Ascending aorta (tissue), 2 donors: ENCODE results near the gene TBL1XR1. TPM values are rescaled to one million over a fixed set of nuclear protein-coding genes. Genes with fewer than 3 reads are reported as not detected.

Source experiments
- DNase-seq, 2 donors: peaks; one replicate each; pipeline ENCODE4 v3.0.0-alpha.2; 2019; ENCODE audit warnings: low spot score in 2 of 2
- H3K27ac ChIP-seq, 2 donors: fragments of 200-600 bp; sonication (generic); one replicate each; pipeline ENCODE4 v1.5.1; 2016 to 2017; ENCODE audit warnings: mild to moderate bottlenecking in 1 of 2
- H3K27me3 ChIP-seq: fragments of 200-600 bp; sonication (generic); one replicate; pipeline ENCODE4 v1.5.1; 2017
- H3K36me3 ChIP-seq, 2 donors: fragments of 200-600 bp; sonication (generic); one replicate each; pipeline ENCODE4 v1.5.1; 2016
- H3K4me1 ChIP-seq, 2 donors: fragments of 200-600 bp; sonication (generic); one replicate each; pipeline ENCODE4 v1.5.1; 2016 to 2017; ENCODE audit warnings: mild to moderate bottlenecking in 1 of 2
- H3K4me3 ChIP-seq, 2 donors: fragments of 200-600 bp; sonication (generic); one replicate each; pipeline ENCODE4 v1.5.1; 2016 to 2017; ENCODE audit warnings: mild to moderate bottlenecking in 1 of 2
- H3K9me3 ChIP-seq, 2 donors: fragments of 200-600 bp; sonication (generic); one replicate each; pipeline ENCODE4 v1.5.1; 2016
- intact Hi-C: fragments of 100-400 bp; cut with DNase I; formaldehyde crosslinking; loops from one replicate; pipeline ENCODE4 v1.15.1; 2023
- total RNA-seq: library from RNA; depleted of rRNA; stranded (reverse); fragments of >200 nt; gene quantifications from one replicate; pipeline ENCODE4 v1.1.0, GENCODE V29; 2016
- TF ChIP-seq, protein P1 (sequence below), 3 experiments: fragments of 200-600 bp in 2 of 3; fragments of 450-650 bp in 1 of 3; sonication (generic) in 2 of 3; IDR thresholded peaks; one replicate each; pipeline ENCODE4 v1.5.1; 2016 to 2019; ENCODE audit warnings: antibody characterized with exemption in 3 of 3, mild to moderate bottlenecking in 1 of 3, moderate library complexity in 1 of 3

TBL1XR1 gene
- total RNA-seq, 1 donor from 2014 or later, result 52.0 TPM

DNA sequence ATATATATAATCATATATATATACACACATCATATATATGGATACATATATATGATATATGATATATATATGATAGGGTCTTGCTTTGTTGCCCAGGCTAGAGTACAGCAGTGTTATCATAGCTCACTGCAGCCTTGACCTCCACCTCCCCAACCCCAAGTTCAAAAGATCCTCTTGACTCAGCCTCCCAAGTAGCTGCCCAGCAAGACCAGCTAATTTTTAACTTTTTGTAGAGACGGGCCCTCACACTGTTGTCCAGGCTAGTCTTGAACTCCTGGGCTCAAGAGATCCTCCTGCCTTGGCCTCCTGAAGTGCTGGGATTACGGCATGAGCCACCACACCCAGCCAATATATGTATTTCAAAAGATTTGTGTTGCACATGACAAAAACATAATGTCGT lies 83.0 kb downstream of the TBL1XR1 start:
- TF ChIP-seq, protein P1, sequence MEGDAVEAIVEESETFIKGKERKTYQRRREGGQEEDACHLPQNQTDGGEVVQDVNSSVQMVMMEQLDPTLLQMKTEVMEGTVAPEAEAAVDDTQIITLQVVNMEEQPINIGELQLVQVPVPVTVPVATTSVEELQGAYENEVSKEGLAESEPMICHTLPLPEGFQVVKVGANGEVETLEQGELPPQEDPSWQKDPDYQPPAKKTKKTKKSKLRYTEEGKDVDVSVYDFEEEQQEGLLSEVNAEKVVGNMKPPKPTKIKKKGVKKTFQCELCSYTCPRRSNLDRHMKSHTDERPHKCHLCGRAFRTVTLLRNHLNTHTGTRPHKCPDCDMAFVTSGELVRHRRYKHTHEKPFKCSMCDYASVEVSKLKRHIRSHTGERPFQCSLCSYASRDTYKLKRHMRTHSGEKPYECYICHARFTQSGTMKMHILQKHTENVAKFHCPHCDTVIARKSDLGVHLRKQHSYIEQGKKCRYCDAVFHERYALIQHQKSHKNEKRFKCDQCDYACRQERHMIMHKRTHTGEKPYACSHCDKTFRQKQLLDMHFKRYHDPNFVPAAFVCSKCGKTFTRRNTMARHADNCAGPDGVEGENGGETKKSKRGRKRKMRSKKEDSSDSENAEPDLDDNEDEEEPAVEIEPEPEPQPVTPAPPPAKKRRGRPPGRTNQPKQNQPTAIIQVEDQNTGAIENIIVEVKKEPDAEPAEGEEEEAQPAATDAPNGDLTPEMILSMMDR (IDR thresholded peaks at IDR 0.05), result no peak
- H3K4me1 ChIP-seq, result peaks cover 0 to 39% of the 10 kb centered on the region in 2 donors
- H3K4me3 ChIP-seq, result no peak overlapping the region
- no peaks in the 10 kb centered on the region for H3K27me3 ChIP-seq
- H3K36me3 ChIP-seq, result no peaks in the 10 kb centered on the region
- DNase-seq, result no peak
- intact Hi-C loops, result no loop called here
- H3K9me3 ChIP-seq, result no peaks in the 10 kb centered on the region
- H3K27ac ChIP-seq, result no peak overlapping the region

DNA sequence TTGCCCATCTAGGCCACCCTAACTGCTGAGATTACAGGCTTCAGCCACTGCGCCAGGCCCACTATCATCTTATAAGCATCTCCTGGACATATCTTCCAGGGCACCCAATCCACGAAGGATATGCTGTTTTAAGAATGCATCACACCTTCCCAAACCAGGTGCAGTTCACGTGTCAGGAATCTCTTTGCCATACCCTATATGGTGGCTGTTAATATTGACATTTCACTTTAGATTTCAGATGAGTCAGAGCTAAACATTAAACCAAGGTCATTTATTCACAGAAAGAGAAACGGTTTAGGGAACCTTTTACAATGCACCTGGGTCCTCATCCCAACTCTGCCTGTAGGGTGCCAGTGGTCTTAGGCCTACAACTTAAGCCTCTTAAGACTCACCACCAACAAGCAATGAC lies 85.7 kb downstream of the TBL1XR1 start:
- intact Hi-C loops, result no loop called here
- no peaks in the 10 kb centered on the region for H3K27me3 ChIP-seq
- no peak for DNase-seq
- H3K27ac ChIP-seq, result no peak overlapping the region
- H3K4me3 ChIP-seq, result no peak overlapping the region
- no peaks in the 10 kb centered on the region for H3K36me3 ChIP-seq
- TF ChIP-seq, protein P1 (IDR thresholded peaks at IDR 0.05), result no peak
- H3K4me1 ChIP-seq, result peaks cover 0 to 24% of the 10 kb centered on the region in 2 donors
- H3K9me3 ChIP-seq, result no peaks in the 10 kb centered on the region

DNA sequence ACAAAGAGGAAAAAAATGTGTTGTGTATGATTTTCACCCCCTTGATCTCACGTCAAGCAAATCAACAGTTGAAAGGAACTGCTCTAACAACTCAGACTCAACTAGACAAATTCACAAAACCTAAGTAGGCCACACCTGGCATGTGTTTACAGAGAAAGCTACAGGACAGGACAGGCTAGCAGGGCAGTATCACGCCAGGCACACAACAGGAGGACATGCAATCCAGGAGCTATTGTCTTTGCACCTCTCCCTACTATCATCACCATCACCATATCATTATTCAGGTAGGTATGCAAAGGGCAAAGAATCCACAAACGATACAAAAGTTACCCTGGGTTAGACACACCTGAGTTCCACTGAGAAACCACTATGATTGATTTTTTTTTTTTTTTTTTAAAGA lies 86.4 kb downstream of the TBL1XR1 start:
- no peaks in the 10 kb centered on the region for H3K27me3 ChIP-seq
- DNase-seq, result no peak
- no peaks in the 10 kb centered on the region for H3K9me3 ChIP-seq
- H3K27ac ChIP-seq, result no peak overlapping the region
- H3K4me1 ChIP-seq, result peaks cover 0 to 17% of the 10 kb centered on the region in 2 donors
- intact Hi-C loops, result no loop called here
- TF ChIP-seq, protein P1 (IDR thresholded peaks at IDR 0.05), result no peak
- no peaks in the 10 kb centered on the region for H3K36me3 ChIP-seq
- no peak overlapping the region for H3K4me3 ChIP-seq

DNA sequence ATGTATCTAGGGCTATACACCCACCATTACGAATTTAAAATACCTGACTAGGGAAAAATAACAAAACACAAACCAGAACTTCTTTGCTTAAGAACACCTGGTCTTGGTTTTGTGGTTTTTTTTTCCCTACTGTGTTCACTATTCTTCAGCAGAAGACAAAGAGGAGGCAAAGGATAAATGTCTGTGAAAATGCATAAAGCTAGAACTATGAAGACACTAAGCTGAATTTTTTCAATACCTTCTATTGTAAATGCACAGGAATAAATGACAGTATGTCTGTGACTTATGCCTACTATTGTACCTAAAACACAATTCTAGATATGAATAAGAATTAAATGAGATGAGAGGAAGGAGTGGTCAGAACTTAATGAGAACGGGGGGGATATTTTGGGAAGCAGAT lies 86.9 kb downstream of the TBL1XR1 start:
- Histone ChIP-seq H3K4me3 (no peak overlapping the region), H3K4me1 (peaks cover 0 to 15% of the 10 kb centered on the region in 2 donors), H3K9me3 (no peaks in the 10 kb centered on the region), H3K27ac (no peak overlapping the region), H3K27me3 (no peaks in the 10 kb centered on the region), H3K36me3 (no peaks in the 10 kb centered on the region)
- TF ChIP-seq, protein P1 (IDR thresholded peaks at IDR 0.05), result no peak
- DNase-seq, result no peak
- intact Hi-C loops, result no loop called here

DNA sequence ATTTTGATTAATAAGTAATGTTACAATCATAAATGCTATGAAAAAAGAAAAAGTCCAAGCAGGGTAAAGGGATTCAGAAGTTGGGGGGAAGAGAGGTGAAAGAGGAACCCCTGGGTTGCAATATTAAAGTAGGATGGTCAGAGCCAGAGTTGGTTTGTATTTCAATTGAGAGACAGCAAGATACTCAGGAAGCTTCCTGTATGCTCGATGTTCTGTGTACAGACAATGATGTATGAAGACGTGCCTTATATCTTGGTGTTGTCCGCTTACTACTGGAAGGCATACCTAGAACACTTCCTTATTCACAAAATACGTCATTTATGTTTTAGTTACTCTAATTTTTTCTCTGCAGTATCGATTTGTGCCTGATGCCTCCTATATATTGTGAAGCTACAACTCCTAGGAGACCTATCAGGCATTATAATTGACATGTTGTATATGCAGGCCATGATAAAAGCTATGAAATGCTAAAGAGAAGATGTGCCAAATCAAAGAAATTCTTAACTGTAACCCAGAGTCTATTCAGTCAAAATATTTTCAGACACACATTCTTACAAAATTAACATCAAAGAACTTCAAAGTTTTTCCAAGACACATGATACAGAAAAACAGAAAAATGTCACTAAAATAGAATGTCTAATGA lies 87.5 kb downstream of the TBL1XR1 start:
- TF ChIP-seq, protein P1 (IDR thresholded peaks at IDR 0.05), result no peak
- Histone ChIP-seq H3K36me3 (no peaks in the 10 kb centered on the region), H3K4me1 (peaks cover 0 to 15% of the 10 kb centered on the region in 2 donors), H3K27ac (no peak overlapping the region), H3K9me3 (no peaks in the 10 kb centered on the region), H3K4me3 (no peak overlapping the region), H3K27me3 (no peaks in the 10 kb centered on the region)
- no peak for DNase-seq
- intact Hi-C loops, result no loop called here

DNA sequence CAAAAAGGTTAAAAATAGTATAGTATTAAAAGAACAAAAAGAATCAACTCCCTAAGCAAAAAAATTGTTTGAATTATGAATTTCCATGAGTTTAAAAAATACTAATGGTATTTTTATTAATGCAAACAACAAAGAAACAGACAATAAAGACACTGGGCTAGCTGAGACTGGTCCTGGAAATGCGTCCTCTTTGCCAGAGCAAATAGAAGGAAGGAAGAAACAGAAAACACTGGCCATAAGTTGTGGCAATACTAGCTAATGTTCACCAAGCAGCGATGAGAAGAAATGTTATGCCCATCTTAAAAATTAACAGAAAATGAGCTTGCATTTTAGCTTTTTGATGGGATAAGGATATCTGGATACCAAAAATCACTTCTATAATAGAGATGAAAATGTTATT lies 88.6 kb downstream of the TBL1XR1 start:
- Histone ChIP-seq H3K27ac (no peak overlapping the region), H3K9me3 (no peaks in the 10 kb centered on the region), H3K4me3 (no peak overlapping the region), H3K36me3 (no peaks in the 10 kb centered on the region), H3K4me1 (peaks cover 2 to 24% of the 10 kb centered on the region in 2 donors), H3K27me3 (no peaks in the 10 kb centered on the region)
- intact Hi-C loops, result no loop called here
- TF ChIP-seq, protein P1 (IDR thresholded peaks at IDR 0.05), result no peak
- no peak for DNase-seq
